Neural cell (in vitro differentiated cells): ENCODE results near the gene CPAMD8. TPM values are rescaled to one million over a fixed set of nuclear protein-coding genes. Genes with fewer than 3 reads are reported as not detected.

Experiments
- H2AFZ ChIP-seq: fragments of 200-600, 300-800 bp; sonication (generic), shearing (Covaris generic); 2 replicates; pipeline ENCODE4 v1.6.0; 2014; ENCODE audit warnings: low read depth, mild to moderate bottlenecking, antibody characterized with exemption, low read length, moderate library complexity
- H3F3A ChIP-seq: fragments of 200-600 bp; shearing (Covaris generic); 2 replicates; pipeline ENCODE4 v1.6.1; 2016; ENCODE audit warnings: mild to moderate bottlenecking, moderate library complexity, mixed read lengths, antibody characterized with exemption, low read length; ENCODE audit not compliant: insufficient read depth, poor library complexity, severe bottlenecking
- H3K27ac ChIP-seq: fragments of 200-600, 300-800 bp; sonication (generic), shearing (Covaris generic); 2 replicates; pipeline ENCODE4 v1.5.1; 2014; ENCODE audit warnings: mild to moderate bottlenecking, low read length, moderate library complexity
- H3K27me3 ChIP-seq: fragments of 300-800, 200-600 bp; sonication (generic), shearing (Covaris generic); 2 replicates; pipeline ENCODE4 v1.6.0; 2014; ENCODE audit warnings: mild to moderate bottlenecking, low read depth, low read length, moderate library complexity; ENCODE audit not compliant: insufficient read depth
- H3K36me3 ChIP-seq: fragments of 300-800, 200-600 bp; sonication (generic), shearing (Covaris generic); 2 replicates; pipeline ENCODE4 v1.5.1; 2014; ENCODE audit warnings: mild to moderate bottlenecking, antibody characterized with exemption, low read length, moderate library complexity; ENCODE audit not compliant: insufficient read depth
- H3K4me2 ChIP-seq: fragments of 300-800, 200-600 bp; sonication (generic), shearing (Covaris generic); 2 replicates; pipeline ENCODE4 v1.6.0; 2014; ENCODE audit warnings: mild to moderate bottlenecking, low read length
- H3K4me3 ChIP-seq: fragments of 300-800, 200-600 bp; sonication (generic), shearing (Covaris generic); 2 replicates; pipeline ENCODE4 v1.5.1; 2014; ENCODE audit warnings: mild to moderate bottlenecking, low read length, moderate library complexity
- H3K79me2 ChIP-seq: fragments of 200-600 bp; shearing (Covaris generic); replicated peaks from 2 replicates; pipeline ENCODE4 v1.6.0; 2014; ENCODE audit warnings: mild to moderate bottlenecking, low read length, moderate library complexity; ENCODE audit not compliant: insufficient read depth
- H3K9ac ChIP-seq: fragments of 300-800, 200-600 bp; sonication (generic), shearing (Covaris generic); 2 replicates; pipeline ENCODE4 v1.6.1; 2016; ENCODE audit warnings: mild to moderate bottlenecking, low read length, mixed read lengths
- H3K9me2 ChIP-seq: fragments of 200-600 bp; shearing (Covaris generic); 2 replicates; pipeline ENCODE4 v1.6.1; 2016; ENCODE audit warnings: mild to moderate bottlenecking, low read length, mixed read lengths; ENCODE audit not compliant: insufficient read depth
- H3K9me3 ChIP-seq: fragments of 200-600, 300-800 bp; sonication (generic), shearing (Covaris generic); 2 replicates; pipeline ENCODE4 v1.6.1; 2016; ENCODE audit warnings: mild to moderate bottlenecking, mixed run types, low read length, moderate library complexity, mixed read lengths
- H4K20me1 ChIP-seq: fragments of 200-600 bp; shearing (Covaris generic); 2 replicates; pipeline ENCODE4 v1.6.1; 2016; ENCODE audit warnings: mild to moderate bottlenecking, mixed run types; ENCODE audit not compliant: insufficient read depth
- CTCF ChIP-seq: fragments of 450-650 bp; IDR thresholded peaks from 2 replicates; pipeline ENCODE4 v1.5.1; 2014; ENCODE audit warnings: antibody characterized with exemption, mild to moderate bottlenecking, moderate library complexity; ENCODE audit not compliant: poor library complexity, severe bottlenecking
- EP300 ChIP-seq: fragments of 450-650 bp; conservative IDR thresholded peaks from 2 replicates; pipeline ENCODE4 v1.6.1; 2014; ENCODE audit warnings: antibody characterized with exemption, mild to moderate bottlenecking, moderate library complexity; ENCODE audit not compliant: poor library complexity, severe bottlenecking
- EZH2 ChIP-seq: fragments of 200-600, 300-800 bp; shearing (Covaris generic), sonication (generic); IDR thresholded peaks from 2 replicates; pipeline ENCODE4 v1.6.1; 2014; ENCODE audit warnings: antibody characterized with exemption, low read length, borderline replicate concordance, mild to moderate bottlenecking; ENCODE audit not compliant: insufficient read depth, poor library complexity, severe bottlenecking
- MXI1 ChIP-seq: fragments of 450-650 bp; conservative IDR thresholded peaks from 2 replicates; pipeline ENCODE4 v1.6.1; 2014; ENCODE audit warnings: antibody characterized with exemption, mild to moderate bottlenecking; ENCODE audit not compliant: poor library complexity, severe bottlenecking
- POLR2AphosphoS5 ChIP-seq: IDR thresholded peaks from 2 replicates; pipeline ENCODE4 v1.6.1; 2012
- RAD21 ChIP-seq: fragments of 450-650 bp; conservative IDR thresholded peaks from 2 replicates; pipeline ENCODE4 v1.6.1; 2014; ENCODE audit warnings: antibody characterized with exemption, mild to moderate bottlenecking, moderate library complexity
- SMC3 ChIP-seq: fragments of 450-650 bp; conservative IDR thresholded peaks from 2 replicates; pipeline ENCODE4 v1.6.1; 2014; ENCODE audit warnings: antibody characterized with exemption, mild to moderate bottlenecking, moderate library complexity; ENCODE audit not compliant: poor library complexity
- TAF1 ChIP-seq: IDR thresholded peaks from 2 replicates; pipeline ENCODE4 v1.6.1; 2012; ENCODE audit warnings: low read depth
- polyA plus RNA-seq: library from polyadenylated mRNA; depleted of rRNA; stranded (reverse); fragments of >200 nt; gene quantifications from 2 replicates; pipeline ENCODE4 v1.2.3, GENCODE V29; 2014
- TF ChIP-seq, protein P1 (sequence below): IDR thresholded peaks from 2 replicates; pipeline ENCODE4 v1.6.1; 2012; ENCODE audit warnings: borderline replicate concordance

Gene CPAMD8
- polyA plus RNA-seq, 1 donor from 2014 or later = 1.9 TPM

- H3K9me3 ChIP-seq = no peaks in the 10 kb centered on the region
- no peak overlapping the region for H2AFZ ChIP-seq
- no peaks in the 10 kb centered on the region for H4K20me1 ChIP-seq
- no peaks in the 10 kb centered on the region for H3K9me2 ChIP-seq
- no peak overlapping the region for H3K27ac ChIP-seq
- H3K27me3 ChIP-seq = no peaks in the 10 kb centered on the region
- no peak overlapping the region for H3K4me3 ChIP-seq
- no peak overlapping the region for H3K9ac ChIP-seq
- no peaks in the 10 kb centered on the region for H3F3A ChIP-seq
- H3K4me2 ChIP-seq = no peak overlapping the region
- no peak for TF ChIP-seq MXI1
- no peak for TF ChIP-seq POLR2AphosphoS5
- TF ChIP-seq CTCF = no peak
- no peaks in the 10 kb centered on the region for H3K79me2 ChIP-seq
- H3K36me3 ChIP-seq = peaks cover 5% of the 10 kb centered on the region
These were observed 165.6 kb downstream of the CPAMD8 start for GRCh38 chr19:16861011-16861410.

DNA sequence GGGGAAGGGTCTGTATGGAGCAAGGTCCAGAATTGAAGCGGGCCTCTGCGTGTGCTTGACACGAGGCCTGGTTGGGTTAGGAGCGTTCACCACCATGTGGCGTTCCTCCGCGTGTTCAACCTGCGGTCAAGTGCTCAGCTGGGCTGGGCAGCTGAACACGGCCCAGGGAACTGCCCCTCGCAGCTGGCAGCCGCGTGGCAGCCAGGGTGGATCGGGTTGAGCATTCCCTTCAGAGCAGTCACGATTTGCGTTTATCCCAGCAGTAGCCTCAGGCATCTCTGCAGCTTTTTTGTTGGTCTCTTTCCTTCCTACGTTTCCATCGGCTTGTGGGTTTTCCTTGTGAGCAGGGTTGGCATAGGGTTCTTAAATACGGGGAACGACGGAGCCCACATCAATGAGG lies 166.5 kb downstream of the CPAMD8 start:
- H3K79me2 ChIP-seq = no peaks in the 10 kb centered on the region
- no peaks in the 10 kb centered on the region for H3K9me3 ChIP-seq
- H3K9ac ChIP-seq = no peak overlapping the region
- no peaks in the 10 kb centered on the region for H4K20me1 ChIP-seq
- no peak overlapping the region for H3K4me2 ChIP-seq
- no peak overlapping the region for H2AFZ ChIP-seq
- no peaks in the 10 kb centered on the region for H3F3A ChIP-seq
- TF ChIP-seq SMC3 = no peak
- TF ChIP-seq, protein P1, sequence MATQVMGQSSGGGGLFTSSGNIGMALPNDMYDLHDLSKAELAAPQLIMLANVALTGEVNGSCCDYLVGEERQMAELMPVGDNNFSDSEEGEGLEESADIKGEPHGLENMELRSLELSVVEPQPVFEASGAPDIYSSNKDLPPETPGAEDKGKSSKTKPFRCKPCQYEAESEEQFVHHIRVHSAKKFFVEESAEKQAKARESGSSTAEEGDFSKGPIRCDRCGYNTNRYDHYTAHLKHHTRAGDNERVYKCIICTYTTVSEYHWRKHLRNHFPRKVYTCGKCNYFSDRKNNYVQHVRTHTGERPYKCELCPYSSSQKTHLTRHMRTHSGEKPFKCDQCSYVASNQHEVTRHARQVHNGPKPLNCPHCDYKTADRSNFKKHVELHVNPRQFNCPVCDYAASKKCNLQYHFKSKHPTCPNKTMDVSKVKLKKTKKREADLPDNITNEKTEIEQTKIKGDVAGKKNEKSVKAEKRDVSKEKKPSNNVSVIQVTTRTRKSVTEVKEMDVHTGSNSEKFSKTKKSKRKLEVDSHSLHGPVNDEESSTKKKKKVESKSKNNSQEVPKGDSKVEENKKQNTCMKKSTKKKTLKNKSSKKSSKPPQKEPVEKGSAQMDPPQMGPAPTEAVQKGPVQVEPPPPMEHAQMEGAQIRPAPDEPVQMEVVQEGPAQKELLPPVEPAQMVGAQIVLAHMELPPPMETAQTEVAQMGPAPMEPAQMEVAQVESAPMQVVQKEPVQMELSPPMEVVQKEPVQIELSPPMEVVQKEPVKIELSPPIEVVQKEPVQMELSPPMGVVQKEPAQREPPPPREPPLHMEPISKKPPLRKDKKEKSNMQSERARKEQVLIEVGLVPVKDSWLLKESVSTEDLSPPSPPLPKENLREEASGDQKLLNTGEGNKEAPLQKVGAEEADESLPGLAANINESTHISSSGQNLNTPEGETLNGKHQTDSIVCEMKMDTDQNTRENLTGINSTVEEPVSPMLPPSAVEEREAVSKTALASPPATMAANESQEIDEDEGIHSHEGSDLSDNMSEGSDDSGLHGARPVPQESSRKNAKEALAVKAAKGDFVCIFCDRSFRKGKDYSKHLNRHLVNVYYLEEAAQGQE = no peak
- TF ChIP-seq RAD21 = no peak
- no peak for TF ChIP-seq MXI1
- TF ChIP-seq EZH2 = no peak
- no peak for TF ChIP-seq EP300
- TF ChIP-seq POLR2AphosphoS5 = no peak
- TF ChIP-seq TAF1 = no peak
- TF ChIP-seq CTCF = no peak
- peaks cover 5% of the 10 kb centered on the region for H3K36me3 ChIP-seq
- no peaks in the 10 kb centered on the region for H3K27me3 ChIP-seq
- H3K27ac ChIP-seq = no peak overlapping the region
- no peaks in the 10 kb centered on the region for H3K9me2 ChIP-seq
- H3K4me3 ChIP-seq = no peak overlapping the region
